ENCODE results near the gene DPP8. TPM values are rescaled to one million over a fixed set of nuclear protein-coding genes. Genes with fewer than 3 reads are reported as not detected.
"Not testable (repeated sequence)": the region's sequence is repeated elsewhere in the genome, so short reads cannot be mapped to it uniquely, and the experiment has no call there.

Gene DPP8
- total and polyA plus RNA-seq, 10 of the 15 experiments (the other 5 are each of a cell fraction or from before 2014, with no cell fraction given), result 12.0 to 30.6 (median 24.3) TPM

GRCh38 chr15:65549288-65549687, 31.8 kb upstream of the DPP8 start:
- BruUV-seq (replicated peaks); H2AFZ ChIP-seq (ENCODE audit: control insufficient read depth, low read depth, low read length); H3K4me1 ChIP-seq (ENCODE audit: control insufficient read depth, insufficient read depth, low read length); ATAC-seq; RAD21 ChIA-PET (ENCODE audit: unreplicated experiment); H3K9ac ChIP-seq (ENCODE audit: control insufficient read depth, insufficient read depth, low read length); H3K9me3 ChIP-seq (replicated peaks; ENCODE audit: control insufficient read depth, insufficient read depth, low read length); H4K20me1 ChIP-seq (ENCODE audit: control insufficient read depth, insufficient read depth); H3K27ac ChIP-seq (ENCODE audit: control insufficient read depth, insufficient read depth); H3K4me3 ChIP-seq; in situ Hi-C loops (cut with MboI); intact Hi-C loops (cut with micrococcal nuclease; ENCODE audit: unreplicated experiment); H3K79me2 ChIP-seq (ENCODE audit: control insufficient read depth, insufficient read depth, low read length); DNase-seq (ENCODE audit: low read depth, low spot score); FAIRE-seq; H3K27me3 ChIP-seq (replicated peaks in 1 of 2; ENCODE audit: control insufficient read depth in 2 of 2, insufficient read depth in 2 of 2, low read length in 1 of 2); H3K36me3 ChIP-seq (ENCODE audit: control insufficient read depth in 2 of 2, insufficient read depth in 2 of 2, low read length in 1 of 2); H3K4me2 ChIP-seq (ENCODE audit: control insufficient read depth, insufficient read depth): not testable (repeated sequence)
- CTCF ChIA-PET, result interaction anchor here (1.1 to 1.6 kb wide), 3 partner anchors 10 to 148 kb away, joined by 3 to 4 read pairs (median 4); no protein-coding TSS in a partner anchor
- POLR2A ChIA-PET, result interaction anchor here (0.6 kb wide), 1 partner anchor 383 kb away, joined by 3 read pairs; no protein-coding TSS in a partner anchor
- 100% methylated on average over 4 of the region's 9 CpGs for WGBS (ENCODE audit: insufficient coverage, insufficient replicate concordance, low lambda C conversion rate, missing lambda C conversion rate)
- SMC1A ChIA-PET (ENCODE audit: uncharacterized antibody, unreplicated experiment), result interaction anchor here (0.8 to 1.2 kb wide), 3 partner anchors 14 to 128 kb away, joined by 3 to 4 read pairs (median 3); no protein-coding TSS in a partner anchor

- in situ Hi-C loops (cut with MboI) (no loop called here), intact Hi-C loops (cut with micrococcal nuclease; ENCODE audit: unreplicated experiment) (no loop called here)
- ChIA-PET RAD21 (ENCODE audit: unreplicated experiment) (no interaction called here), SMC1A (ENCODE audit: uncharacterized antibody, unreplicated experiment) (no interaction called here), POLR2A (no interaction called here), CTCF (interaction anchor here (0.6 kb wide), 1 partner anchor 118 kb away, joined by 3 read pairs; no protein-coding TSS in a partner anchor)
- no peaks in the 10 kb centered on the region for H3K27me3 ChIP-seq (replicated peaks in 1 of 2; ENCODE audit: control insufficient read depth in 2 of 2, insufficient read depth in 2 of 2, low read length in 1 of 2)
- no peak overlapping the region for H3K27ac ChIP-seq (ENCODE audit: control insufficient read depth, insufficient read depth)
- DNase-seq (ENCODE audit: low read depth, low spot score) (no peak), ATAC-seq (no peak), FAIRE-seq (no peak)
- H3K9me3 ChIP-seq (replicated peaks; ENCODE audit: control insufficient read depth, insufficient read depth, low read length), result no peaks in the 10 kb centered on the region
- H3K9ac ChIP-seq (ENCODE audit: control insufficient read depth, insufficient read depth, low read length), result no peak overlapping the region
- no peak overlapping the region for H2AFZ ChIP-seq (ENCODE audit: control insufficient read depth, low read depth, low read length)
- no peaks in the 10 kb centered on the region for H4K20me1 ChIP-seq (ENCODE audit: control insufficient read depth, insufficient read depth)
- no TSS peak for BruUV-seq (replicated peaks)
- no peaks in the 10 kb centered on the region for H3K4me1 ChIP-seq (ENCODE audit: control insufficient read depth, insufficient read depth, low read length)
- H3K36me3 ChIP-seq (ENCODE audit: control insufficient read depth in 2 of 2, insufficient read depth in 2 of 2, low read length in 1 of 2), result no peaks in the 10 kb centered on the region
- H3K79me2 ChIP-seq (ENCODE audit: control insufficient read depth, insufficient read depth, low read length), result peaks cover 1% of the 10 kb centered on the region
- TF ChIP-seq IRF4 (IDR thresholded peaks at IDR 0.05; ENCODE audit: low read depth, low read length) (no peak), SREBF1 (IDR thresholded peaks at IDR 0.05; ENCODE audit: low read length) (no peak), YBX1 (IDR thresholded peaks at IDR 0.05) (no peak), ZNF622 (IDR thresholded peaks at IDR 0.05) (no peak), BCLAF1 (IDR thresholded peaks at IDR 0.05) (no peak), ATF7 (IDR thresholded peaks at IDR 0.05; ENCODE audit: low read depth) (no peak), NBN (IDR thresholded peaks at IDR 0.05) (no peak), IKZF2 (IDR thresholded peaks at IDR 0.05) (no peak), MTA2 (IDR thresholded peaks at IDR 0.05; ENCODE audit: low read depth) (no peak), MXI1 (IDR thresholded peaks at IDR 0.05; ENCODE audit: low read depth, low read length) (no peak), NR2F1 (conservative IDR thresholded peaks at IDR 0.05) (no peak), PAX8 (IDR thresholded peaks at IDR 0.05) (no peak), LARP7 (IDR thresholded peaks at IDR 0.05) (no peak), ZZZ3 (IDR thresholded peaks at IDR 0.05; ENCODE audit: control insufficient read depth, insufficient read length, low read depth) (no peak)
- H3K4me3 ChIP-seq, result no peak overlapping the region
- H3K4me2 ChIP-seq (ENCODE audit: control insufficient read depth, insufficient read depth), result no peak overlapping the region
Measured at GRCh38 chr15:65547841-65548240, 30.4 kb upstream of the DPP8 start.
